ENCODE data around the gene DNTT.

DNA sequence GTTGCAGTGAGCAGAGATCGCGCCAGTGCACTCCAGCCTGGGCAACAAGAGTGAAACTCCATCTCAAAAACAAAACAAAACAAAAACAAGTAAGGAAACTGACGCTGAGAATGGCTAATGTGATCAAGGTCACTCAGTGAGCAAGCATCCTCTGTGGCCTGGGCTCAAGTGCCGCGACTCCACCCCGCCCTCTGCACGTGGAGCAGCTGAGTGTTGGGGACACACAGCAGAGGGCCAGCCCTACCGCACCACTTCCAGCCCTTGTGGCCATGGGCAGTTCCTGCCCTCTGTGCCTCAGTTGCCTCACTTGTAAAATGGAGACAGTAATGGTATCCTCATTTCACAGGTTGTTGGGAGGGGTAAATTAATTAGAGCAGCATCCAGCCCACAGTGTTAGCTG, 75.5 kb downstream of the DNTT start:
- TF ChIP-seq, protein P1, sequence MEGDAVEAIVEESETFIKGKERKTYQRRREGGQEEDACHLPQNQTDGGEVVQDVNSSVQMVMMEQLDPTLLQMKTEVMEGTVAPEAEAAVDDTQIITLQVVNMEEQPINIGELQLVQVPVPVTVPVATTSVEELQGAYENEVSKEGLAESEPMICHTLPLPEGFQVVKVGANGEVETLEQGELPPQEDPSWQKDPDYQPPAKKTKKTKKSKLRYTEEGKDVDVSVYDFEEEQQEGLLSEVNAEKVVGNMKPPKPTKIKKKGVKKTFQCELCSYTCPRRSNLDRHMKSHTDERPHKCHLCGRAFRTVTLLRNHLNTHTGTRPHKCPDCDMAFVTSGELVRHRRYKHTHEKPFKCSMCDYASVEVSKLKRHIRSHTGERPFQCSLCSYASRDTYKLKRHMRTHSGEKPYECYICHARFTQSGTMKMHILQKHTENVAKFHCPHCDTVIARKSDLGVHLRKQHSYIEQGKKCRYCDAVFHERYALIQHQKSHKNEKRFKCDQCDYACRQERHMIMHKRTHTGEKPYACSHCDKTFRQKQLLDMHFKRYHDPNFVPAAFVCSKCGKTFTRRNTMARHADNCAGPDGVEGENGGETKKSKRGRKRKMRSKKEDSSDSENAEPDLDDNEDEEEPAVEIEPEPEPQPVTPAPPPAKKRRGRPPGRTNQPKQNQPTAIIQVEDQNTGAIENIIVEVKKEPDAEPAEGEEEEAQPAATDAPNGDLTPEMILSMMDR (IDR thresholded peaks at IDR 0.05), result no peak
- no peak for TF ChIP-seq POLR2A (IDR thresholded peaks at IDR 0.05)

All from lower leg skin (tissue), 3 donors.